B cell (primary cell): ENCODE measurements around the gene HOXA11. TPM values are rescaled to one million over a fixed set of nuclear protein-coding genes. Genes with fewer than 3 reads are reported as not detected.

Experiments used
- ATAC-seq: fragments of 200-7000 bp; cut with Tn5 transposase; one replicate; pipeline ENCODE4 v1.10.0; 2021; ENCODE audit warnings: low read depth, mild to moderate bottlenecking, moderate number of reproducible peaks, moderate library complexity
- CTCF ChIA-PET: fragments of 350-600 bp; sonication (Branson Sonifier 250); formaldehyde crosslinking; loops from one replicate; lab custom pipeline; 2021; ENCODE audit warnings: antibody characterized with exemption, inconsistent platforms; lab: Charles Lee
- POLR2A ChIA-PET: fragments of 350-600 bp; sonication (Branson Sonifier 250); formaldehyde crosslinking; loops from one replicate; lab custom pipeline; 2021; ENCODE audit warnings: antibody characterized with exemption; lab: Charles Lee
- DNase-seq: peaks from one replicate; pipeline ENCODE4 v3.0.0; 2013
- H2AFZ ChIP-seq: 2 replicates; pipeline ENCODE4 v1.6.1; 2012; ENCODE audit warnings: mild to moderate bottlenecking, low read depth, low read length; ENCODE audit not compliant: insufficient read depth, poor library complexity, severe bottlenecking
- H3K27ac ChIP-seq, 2 donors: 1 replicate in 1 of 2; 2 replicates in 1 of 2; pipeline ENCODE4 v1.5.1; 2012 to 2013; ENCODE audit warnings: low read length in 2 of 2, mild to moderate bottlenecking in 2 of 2, moderate library complexity in 1 of 2
- H3K27me3 ChIP-seq, 4 experiments: fragments of 200-600 bp in 1 of 4; sonication (generic) in 1 of 4; replicated peaks in 1 of 4; 1 replicate in 2 of 4; 2 replicates in 2 of 4; pipeline versions ENCODE4 v1.6.1 to v1.7.0; 2013 to 2016; ENCODE audit warnings: low read length in 3 of 4, mild to moderate bottlenecking in 2 of 4, mixed read lengths in 1 of 4, moderate library complexity in 1 of 4; ENCODE audit not compliant: insufficient read depth in 4 of 4, control insufficient read depth in 3 of 4; ENCODE audit errors: control extremely low read depth in 1 of 4
- H3K36me3 ChIP-seq, 2 experiments: replicated peaks in 1 of 2; 1 replicate in 1 of 2; 2 replicates in 1 of 2; pipeline versions ENCODE4 v1.6.1 to v1.7.1; 2013; ENCODE audit warnings: low read length in 1 of 2; ENCODE audit not compliant: insufficient read depth in 2 of 2, control insufficient read depth in 1 of 2; ENCODE audit errors: control extremely low read depth in 1 of 2, extremely low read depth in 1 of 2
- H3K4me1 ChIP-seq, 2 donors: fragments of 200-600 bp in 1 of 2; sonication (generic) in 1 of 2; 1 replicate in 1 of 2; 2 replicates in 1 of 2; pipeline versions ENCODE4 v1.5.1 to v1.6.1; 2013 to 2017; ENCODE audit warnings: low read length in 2 of 2; ENCODE audit not compliant: control insufficient read depth in 2 of 2, insufficient read depth in 2 of 2
- H3K4me2 ChIP-seq: replicated peaks from 2 replicates; pipeline ENCODE3; 2012; ENCODE audit warnings: mild to moderate bottlenecking, low read depth, low read length; ENCODE audit not compliant: poor library complexity, severe bottlenecking
- H3K4me3 ChIP-seq, 5 experiments: fragments of 200-600 bp in 1 of 5; sonication (generic) in 1 of 5; 1 replicate in 3 of 5; 2 replicates in 2 of 5; pipeline versions ENCODE4 v1.5.1 to v1.7.0; 2011 to 2016; ENCODE audit warnings: low read length in 4 of 5, mild to moderate bottlenecking in 4 of 5, low read depth in 2 of 5, control low read depth in 1 of 5, moderate library complexity in 1 of 5; ENCODE audit not compliant: insufficient read depth in 1 of 5; ENCODE audit errors: control extremely low read depth in 1 of 5, extremely low read depth in 1 of 5
- H3K79me2 ChIP-seq: fragments of 200-600 bp; sonication (generic); one replicate; pipeline ENCODE4 v1.6.0; 2016; ENCODE audit warnings: low read length; ENCODE audit not compliant: control insufficient read depth, insufficient read depth
- H3K9ac ChIP-seq: fragments of 200-600 bp; sonication (generic); 2 replicates; pipeline ENCODE4 v1.6.1; 2017; ENCODE audit warnings: mild to moderate bottlenecking, low read length, moderate library complexity
- H3K9me3 ChIP-seq, 3 donors: one replicate each; pipeline versions ENCODE4 v1.6.1 to v1.7.1; 2013; ENCODE audit warnings: low read length in 2 of 3; ENCODE audit not compliant: control insufficient read depth in 2 of 3, insufficient read depth in 1 of 3; ENCODE audit errors: control extremely low read depth in 1 of 3
- H4K20me1 ChIP-seq: 2 replicates; pipeline ENCODE4 v1.6.0; 2012; ENCODE audit warnings: mild to moderate bottlenecking, low read length; ENCODE audit not compliant: insufficient read depth, control insufficient read depth, poor library complexity, severe bottlenecking
- H3K27ac Mint-ChIP-seq: one replicate; pipeline ENCODE4 v1.8.0; 2021; ENCODE audit warnings: mixed read lengths
- H3K27me3 Mint-ChIP-seq: one replicate; pipeline ENCODE4 v1.8.0; 2021; ENCODE audit warnings: mixed read lengths
- H3K4me1 Mint-ChIP-seq: one replicate; pipeline ENCODE4 v1.8.0; 2021; ENCODE audit warnings: mixed read lengths
- H3K4me3 Mint-ChIP-seq: one replicate; pipeline ENCODE4 v1.8.0; 2021; ENCODE audit warnings: mixed read lengths
- H3K9me3 Mint-ChIP-seq: one replicate; pipeline ENCODE4 v1.8.0; 2022; ENCODE audit warnings: mixed read lengths; ENCODE audit not compliant: insufficient read depth
- EZH2 ChIP-seq: IDR thresholded peaks from 2 replicates; pipeline ENCODE4 v1.6.1; 2012; ENCODE audit warnings: borderline replicate concordance, low read depth, mild to moderate bottlenecking, moderate library complexity, low read length; ENCODE audit not compliant: insufficient read depth, poor library complexity, severe bottlenecking
- WGBS: methylation state at CpG from one replicate; pipeline ENCODE4 v1.1.5; 2013; ENCODE audit warnings: missing lambda C conversion rate; ENCODE audit not compliant: insufficient coverage; 5-methylcytosine and 5-hydroxymethylcytosine counted together
- intact Hi-C: fragments of 100-400 bp; cut with micrococcal nuclease; formaldehyde crosslinking; loops from one replicate; pipeline ENCODE4 v1.10.0; 2022
- polyA plus RNA-seq: library from polyadenylated mRNA; depleted of rRNA; stranded (reverse); fragments of >200 nt; gene quantifications from 2 replicates; pipeline ENCODE4 v1.2.3, GENCODE V29; 2012
- total RNA-seq, 2 donors: library from RNA; stranded (reverse); fragments of 120-200 nt in 1 of 2; gene quantifications; 1 replicate in 1 of 2; 2 replicates in 1 of 2; pipeline versions ENCODE4 v1.2.3 to v1.2.4, GENCODE V29; 2013 to 2022
- TF ChIP-seq, protein P1 (sequence below): fragments of 200-600 bp; IDR thresholded peaks from one replicate; pipeline ENCODE4 v1.8.0; 2022; ENCODE audit warnings: antibody characterized with exemption, mild to moderate bottlenecking

HOXA11 gene
- total and polyA plus RNA-seq, 2 donors (not counting 1 experiment from before 2014, with no cell fraction given): not detected

DNA sequence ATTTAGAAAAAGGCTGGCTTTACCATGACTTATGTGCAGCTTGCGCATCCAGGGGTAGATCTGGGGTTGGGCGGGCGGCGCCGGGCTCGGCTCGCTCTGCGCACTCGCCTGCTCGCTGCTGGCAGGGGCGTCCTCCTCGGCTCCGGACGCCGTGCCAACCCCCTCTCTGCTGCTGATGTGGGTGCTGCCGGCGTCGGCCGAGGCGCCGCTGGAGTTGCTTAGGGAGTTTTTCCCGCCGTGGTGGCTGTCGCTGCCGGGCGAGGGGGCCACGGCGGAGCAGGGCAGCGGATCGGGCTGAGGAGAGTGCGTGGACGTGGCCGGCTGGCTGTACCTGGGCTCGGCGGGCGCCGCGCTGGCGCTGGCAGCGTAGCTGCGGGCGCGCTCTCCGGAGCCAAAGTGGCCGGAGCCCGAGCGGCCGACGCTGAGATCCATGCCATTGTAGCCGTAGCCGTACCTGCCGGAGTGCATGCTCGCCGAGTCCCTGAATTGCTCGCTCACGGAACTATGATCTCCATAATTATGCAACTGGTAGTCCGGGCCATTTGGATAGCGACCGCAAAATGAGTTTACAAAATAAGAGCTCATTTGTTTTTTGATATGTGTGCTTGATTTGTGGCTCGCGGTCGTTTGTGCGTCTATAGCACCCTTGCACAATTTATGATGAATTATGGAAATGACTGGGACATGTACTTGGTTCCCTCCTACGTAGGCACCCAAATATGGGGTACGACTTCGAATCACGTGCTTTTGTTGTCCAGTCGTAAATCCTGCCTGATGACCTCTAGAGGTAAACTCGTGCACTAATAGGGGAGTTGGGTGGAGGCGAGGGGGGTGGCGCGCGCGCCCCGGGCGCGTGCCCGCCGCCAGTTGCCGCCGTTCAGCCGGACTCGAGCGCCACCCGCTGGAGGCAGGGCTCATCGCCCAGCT lies 41.7 kb downstream of the HOXA11 start, which contains the start of gene HOXA5:
Gene HOXA5 (minus strand): TSS at position 659 of the 927 bp plus-strand sequence. CDS start 74 bp downstream, at position 585.
- ATAC-seq (peak; percentile 42), DNase-seq (peak; percentile 37)
- Mint-ChIP-seq H3K27me3 (peaks cover 56% of the 10 kb centered on the region), H3K4me3 (peak within 1 kb of the TSS; percentile 65), H3K27ac (peak within 1 kb of the TSS; percentile 26), H3K9me3 (no peaks in the 10 kb centered on the region), H3K4me1 (peaks cover 14% of the 10 kb centered on the region)
- POLR2A ChIA-PET: interaction anchor here (0.6 kb wide), 1 partner anchor 1050 kb away, joined by 5 read pairs; no protein-coding TSS in a partner anchor
- peak within 1 kb of the TSS in 2 of 5 experiments; percentile 5 to 35 for H3K4me3 ChIP-seq
- WGBS: 80% methylated on average over 86 of the region's 86 CpGs
- no peaks in the 10 kb centered on the region for H4K20me1 ChIP-seq
- no peak within 1 kb of the TSS for H2AFZ ChIP-seq
- no peak within 1 kb of the TSS for H3K27ac ChIP-seq
- no peak within 1 kb of the TSS for H3K9ac ChIP-seq
- TF ChIP-seq EZH2: no peak
- peaks cover 0 to 64% (median 30%) of the 10 kb centered on the region in 4 experiments for H3K27me3 ChIP-seq
- CTCF ChIA-PET: interaction anchor here (0.7 to 1.7 kb wide), 6 partner anchors 12 to 1112 kb away, joined by 3 to 7 read pairs (median 3); no protein-coding TSS in a partner anchor
- H3K79me2 ChIP-seq: no peaks in the 10 kb centered on the region
- H3K4me1 ChIP-seq: peaks cover 11 to 14% of the 10 kb centered on the region in 2 donors
- intact Hi-C loops: no loop called here
- H3K36me3 ChIP-seq: no peaks in the 10 kb centered on the region
- H3K4me2 ChIP-seq: peak within 1 kb of the TSS; percentile 47
- H3K9me3 ChIP-seq: peaks cover 0 to 54% (median 0%) of the 10 kb centered on the region in 3 donors

DNA sequence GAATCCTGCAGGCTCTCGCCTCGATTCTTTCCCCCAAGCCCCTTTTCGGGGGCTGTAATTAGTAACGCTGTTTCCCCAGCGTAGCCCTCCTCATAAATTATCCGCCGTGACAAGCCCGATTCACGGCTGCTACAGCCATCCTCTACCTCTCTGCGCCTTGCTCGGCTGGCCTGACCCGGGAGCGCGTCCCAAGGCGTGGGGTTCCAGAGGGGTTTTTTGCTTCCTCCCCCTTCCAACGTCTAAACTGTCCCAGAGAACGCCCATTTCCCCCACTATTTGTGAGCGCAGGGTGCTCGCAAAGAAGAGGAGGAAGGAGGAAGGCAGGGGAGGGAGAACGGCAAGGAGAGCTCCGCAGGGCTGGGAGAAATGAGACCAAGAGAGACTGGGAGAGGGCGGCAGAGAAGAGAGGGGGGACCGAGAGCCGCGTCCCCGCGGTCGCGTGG lies 42.4 kb downstream of the HOXA11 start:
- H3K4me2 ChIP-seq: peak overlapping the region; percentile 47

More for the DNA sequence above, 42.4 kb downstream of the HOXA11 start:
- H3K9me3 ChIP-seq: peaks cover 0 to 47% (median 0%) of the 10 kb centered on the region in 3 donors
- H3K79me2 ChIP-seq: no peaks in the 10 kb centered on the region
- no peaks in the 10 kb centered on the region for H4K20me1 ChIP-seq
- Mint-ChIP-seq H3K27ac (peak overlapping the region; percentile 26), H3K9me3 (no peaks in the 10 kb centered on the region), H3K27me3 (peaks cover 59% of the 10 kb centered on the region), H3K4me1 (peaks cover 9% of the 10 kb centered on the region), H3K4me3 (peak overlapping the region; percentile 65)
- no peak overlapping the region for H3K27ac ChIP-seq
- ATAC-seq (no peak), DNase-seq (no peak)
- peak overlapping the region in 1 of 5 experiments; percentile 35 for H3K4me3 ChIP-seq
- TF ChIP-seq, protein P1, sequence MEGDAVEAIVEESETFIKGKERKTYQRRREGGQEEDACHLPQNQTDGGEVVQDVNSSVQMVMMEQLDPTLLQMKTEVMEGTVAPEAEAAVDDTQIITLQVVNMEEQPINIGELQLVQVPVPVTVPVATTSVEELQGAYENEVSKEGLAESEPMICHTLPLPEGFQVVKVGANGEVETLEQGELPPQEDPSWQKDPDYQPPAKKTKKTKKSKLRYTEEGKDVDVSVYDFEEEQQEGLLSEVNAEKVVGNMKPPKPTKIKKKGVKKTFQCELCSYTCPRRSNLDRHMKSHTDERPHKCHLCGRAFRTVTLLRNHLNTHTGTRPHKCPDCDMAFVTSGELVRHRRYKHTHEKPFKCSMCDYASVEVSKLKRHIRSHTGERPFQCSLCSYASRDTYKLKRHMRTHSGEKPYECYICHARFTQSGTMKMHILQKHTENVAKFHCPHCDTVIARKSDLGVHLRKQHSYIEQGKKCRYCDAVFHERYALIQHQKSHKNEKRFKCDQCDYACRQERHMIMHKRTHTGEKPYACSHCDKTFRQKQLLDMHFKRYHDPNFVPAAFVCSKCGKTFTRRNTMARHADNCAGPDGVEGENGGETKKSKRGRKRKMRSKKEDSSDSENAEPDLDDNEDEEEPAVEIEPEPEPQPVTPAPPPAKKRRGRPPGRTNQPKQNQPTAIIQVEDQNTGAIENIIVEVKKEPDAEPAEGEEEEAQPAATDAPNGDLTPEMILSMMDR: no peak
- no peak for TF ChIP-seq EZH2
- POLR2A ChIA-PET: interaction anchor here (0.6 kb wide), 1 partner anchor 1051 kb away, joined by 5 read pairs; no protein-coding TSS in a partner anchor
- no peaks in the 10 kb centered on the region for H3K36me3 ChIP-seq
- H3K4me1 ChIP-seq: peaks cover 6 to 7% of the 10 kb centered on the region in 2 donors
- 71% methylated on average over 27 of the region's 29 CpGs for WGBS
- intact Hi-C loops: no loop called here
- CTCF ChIA-PET: interaction anchor here (1.3 kb wide), 1 partner anchor 11 kb away, joined by 3 read pairs; no protein-coding TSS in a partner anchor
- H2AFZ ChIP-seq: no peak overlapping the region
- no peak overlapping the region for H3K9ac ChIP-seq
- peaks cover 0 to 58% (median 27%) of the 10 kb centered on the region in 4 experiments for H3K27me3 ChIP-seq
